HG03521 (cell line): ENCODE results near the gene PDE6A.
"Not testable (repeated sequence)": the region's sequence is repeated elsewhere in the genome, so short reads cannot be mapped to it uniquely, and the experiment has no call there.

Source experiments
- ATAC-seq: cut with Tn5 transposase; IDR thresholded peaks from one replicate; pipeline ENCODE4 v1.9.1; 2021; ENCODE audit warnings: mild to moderate bottlenecking, moderate library complexity; ENCODE audit not compliant: unreplicated experiment

Gene PDE6A

DNA sequence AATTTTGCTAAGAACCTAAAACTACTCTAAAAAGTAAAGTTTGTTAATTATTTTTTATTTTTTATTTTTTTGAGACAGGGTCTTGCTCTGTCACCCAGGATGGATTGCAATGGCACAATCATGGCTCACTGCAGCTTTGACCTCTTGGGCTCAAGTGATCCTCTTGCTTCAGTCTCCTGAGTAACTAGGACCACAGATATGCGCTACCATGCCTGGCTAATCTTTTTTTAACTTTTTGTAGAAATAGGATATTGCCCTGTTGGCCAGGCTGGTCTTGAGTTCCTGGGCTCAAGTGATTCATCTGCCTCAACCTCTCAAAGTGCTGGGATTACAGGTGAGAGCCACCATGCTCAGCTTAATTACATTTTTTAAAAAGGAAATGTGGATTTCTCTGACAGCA, 45.8 kb downstream of the PDE6A start:
- no peak for ATAC-seq

DNA sequence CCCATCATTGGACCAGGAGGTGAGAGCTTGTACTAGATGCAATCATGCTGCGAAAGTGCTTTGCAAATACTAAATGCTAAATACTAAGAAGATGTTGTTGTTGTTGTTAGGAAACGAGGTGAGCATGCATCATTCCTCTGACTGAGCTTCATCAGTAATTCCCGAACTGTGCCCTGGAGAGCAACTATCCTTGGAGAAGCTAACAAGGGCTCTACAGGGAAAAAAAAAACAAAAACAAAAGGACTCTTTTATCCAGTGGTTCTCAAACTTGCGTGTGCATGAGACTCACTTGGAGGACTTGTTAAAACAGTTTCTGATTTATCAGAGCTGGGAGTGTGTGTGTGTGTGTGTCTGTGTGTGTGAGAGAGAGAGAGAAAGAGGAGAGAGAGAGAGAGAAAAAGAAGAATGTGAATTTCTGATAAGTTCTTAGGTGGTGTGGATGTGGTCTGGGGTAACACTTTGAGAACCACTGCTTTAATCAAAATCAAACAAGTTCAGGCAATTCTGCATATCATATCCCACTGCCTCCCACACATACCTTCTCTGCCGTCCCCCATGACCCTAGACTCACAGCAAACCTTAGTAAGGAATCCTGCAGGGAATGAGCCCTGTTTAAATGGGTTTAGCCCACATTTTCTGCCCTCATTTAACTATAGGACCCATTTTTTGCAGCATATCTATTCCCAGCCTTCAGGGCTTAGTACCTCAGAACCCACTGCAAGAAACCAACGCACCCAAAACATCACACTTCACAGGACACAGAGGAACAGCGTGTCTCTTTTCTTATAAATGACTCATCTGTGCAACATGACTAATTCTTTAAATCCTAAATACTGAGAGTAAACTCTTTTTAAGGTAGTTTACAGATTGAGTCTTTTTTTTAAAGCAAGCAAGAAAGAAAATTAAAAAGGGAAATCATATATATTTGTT, 48.9 kb downstream of the PDE6A start:
- ATAC-seq, result no peak

DNA sequence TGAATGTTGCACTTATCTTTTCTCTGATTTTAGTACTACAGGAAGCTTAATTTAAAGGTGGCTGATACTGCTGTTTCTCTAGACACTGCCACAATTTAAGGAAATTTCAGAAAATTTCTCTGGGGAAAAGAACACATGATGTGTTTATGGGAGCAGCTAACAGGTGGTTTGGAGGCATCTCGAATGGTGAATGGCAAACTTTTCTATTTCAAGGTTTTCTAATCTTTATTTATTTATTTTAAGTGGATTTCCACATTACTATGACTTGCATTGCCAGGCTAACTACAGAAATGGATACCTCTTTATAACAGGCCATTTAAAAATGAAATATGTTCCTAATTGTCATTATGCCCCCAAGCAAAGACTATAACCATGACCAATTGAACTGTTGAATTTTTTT, 50.4 kb downstream of the PDE6A start:
- no peak for ATAC-seq

DNA sequence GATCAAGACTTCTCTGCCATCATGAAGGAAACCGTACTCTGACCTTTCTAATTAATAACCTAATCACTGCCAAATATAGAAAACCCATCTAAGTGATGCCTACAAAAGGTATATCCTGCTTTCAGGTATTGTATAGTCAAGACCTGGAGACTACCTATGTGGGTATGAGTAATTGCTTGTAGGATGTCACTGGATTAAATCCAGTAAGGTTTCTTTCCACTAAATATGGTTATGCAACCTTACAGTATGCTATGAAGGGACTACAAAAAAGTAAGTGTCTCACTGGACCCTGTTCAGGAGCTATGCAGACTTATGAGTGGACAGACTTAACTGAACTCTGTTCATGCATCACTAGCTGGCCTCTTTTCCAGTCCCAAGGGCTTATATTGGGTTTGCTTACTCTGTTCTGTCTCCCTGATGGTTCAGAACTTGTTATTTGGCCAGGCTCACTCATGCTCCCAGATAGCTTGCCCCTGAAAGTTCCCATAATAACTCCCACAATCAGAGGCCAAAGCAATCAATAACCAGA, 51.1 kb downstream of the PDE6A start:
- no peak for ATAC-seq

DNA sequence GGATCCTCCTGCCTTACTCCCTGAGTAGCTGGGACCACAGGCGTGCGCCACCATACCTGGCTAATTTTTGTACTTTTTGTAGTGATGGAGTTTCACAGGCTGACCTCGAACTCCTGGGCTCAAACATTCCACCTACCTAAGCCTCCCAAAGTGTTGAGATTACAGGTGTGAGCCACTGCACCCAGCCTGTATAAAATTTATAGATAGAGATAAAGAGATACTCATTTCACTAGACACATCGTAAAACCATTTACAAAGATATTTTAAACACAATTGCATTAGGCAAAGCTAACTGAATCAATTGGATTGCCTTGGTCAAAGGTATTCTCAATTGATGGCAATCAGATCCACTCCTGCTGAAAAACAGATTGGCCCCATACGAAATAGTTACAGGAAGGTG, 52.0 kb downstream of the PDE6A start:
- no peak for ATAC-seq

DNA sequence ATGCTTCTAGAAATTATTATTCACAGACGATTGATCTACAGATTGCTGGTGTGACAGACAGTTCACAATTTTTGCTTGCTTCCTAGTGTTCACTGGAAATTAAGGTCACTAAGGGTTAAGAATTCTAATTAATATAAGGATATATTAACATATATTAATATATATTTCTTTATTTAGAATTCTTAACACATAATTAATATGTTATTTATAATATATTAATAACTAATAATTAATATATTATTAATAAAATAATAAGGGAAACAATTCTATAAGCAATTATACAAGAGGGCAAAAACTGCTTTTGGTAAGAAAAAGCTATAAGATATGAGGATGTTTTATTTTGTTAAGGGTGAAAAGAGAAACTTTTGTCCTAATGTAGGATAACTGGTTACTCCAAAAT, 56.3 kb downstream of the PDE6A start:
- ATAC-seq, result no peak

DNA sequence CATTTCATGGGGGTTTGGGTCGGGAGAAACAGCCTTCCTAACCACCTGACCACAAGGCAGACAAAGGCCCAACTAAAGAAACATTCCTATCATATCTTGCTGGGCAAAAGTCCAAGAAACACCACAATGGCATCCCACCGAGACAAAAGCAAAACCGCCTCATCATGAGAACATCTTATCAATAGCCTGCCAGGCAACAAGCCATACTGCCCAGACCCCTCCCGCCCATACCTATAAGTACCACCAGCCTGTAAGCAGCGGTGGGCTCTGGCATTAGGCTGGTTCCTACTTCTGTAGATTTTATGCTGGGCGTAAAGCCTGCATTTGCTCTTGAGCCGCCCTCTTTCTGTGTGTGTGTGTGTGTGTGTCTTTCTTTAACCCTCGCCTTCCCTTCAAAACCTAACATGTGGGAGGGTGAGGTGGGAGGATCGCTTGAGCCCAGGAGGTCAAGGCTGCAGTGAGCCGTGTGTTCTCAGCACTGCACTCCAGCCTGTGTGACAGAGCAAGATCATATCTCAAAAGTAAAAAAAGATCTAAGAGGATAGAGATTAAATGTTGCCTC, 56.9 kb downstream of the PDE6A start:
- ATAC-seq, result no peak

DNA sequence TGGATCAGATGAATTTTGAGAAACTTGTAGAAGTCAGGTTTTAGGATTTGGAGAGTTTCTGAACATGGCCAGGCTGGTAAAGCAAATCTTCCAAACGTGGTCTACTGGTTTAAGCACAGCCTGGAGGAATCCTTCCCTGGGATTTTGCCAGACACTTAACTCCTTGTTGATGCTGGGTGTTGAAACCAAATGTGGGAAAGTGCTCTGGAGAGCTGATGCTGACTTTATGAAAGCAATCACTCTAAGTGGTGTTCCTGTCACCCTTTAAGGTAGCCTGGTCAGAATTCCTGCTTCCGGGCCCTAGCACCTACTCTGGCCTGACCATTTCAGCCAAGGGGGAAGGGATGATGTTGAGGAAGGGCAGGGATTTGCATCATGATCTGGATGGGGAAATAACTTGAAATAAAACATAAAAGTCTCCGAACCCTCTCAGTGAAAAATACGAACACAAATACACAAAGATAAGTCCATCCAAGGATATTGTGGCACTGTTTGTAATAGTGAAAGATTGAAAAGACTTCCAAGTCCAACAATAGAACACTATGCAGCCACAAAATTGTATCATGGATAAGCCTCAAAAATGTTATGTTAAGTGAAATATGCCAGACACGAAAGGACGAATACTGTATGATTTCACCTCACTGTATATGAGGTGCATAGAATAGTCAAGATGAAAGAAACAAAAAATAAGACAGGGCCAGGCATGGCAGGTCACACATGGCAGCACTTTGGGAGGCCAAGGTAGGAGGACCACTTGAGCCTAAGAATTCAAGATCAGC, 57.7 kb downstream of the PDE6A start:
- ATAC-seq, result no peak

DNA sequence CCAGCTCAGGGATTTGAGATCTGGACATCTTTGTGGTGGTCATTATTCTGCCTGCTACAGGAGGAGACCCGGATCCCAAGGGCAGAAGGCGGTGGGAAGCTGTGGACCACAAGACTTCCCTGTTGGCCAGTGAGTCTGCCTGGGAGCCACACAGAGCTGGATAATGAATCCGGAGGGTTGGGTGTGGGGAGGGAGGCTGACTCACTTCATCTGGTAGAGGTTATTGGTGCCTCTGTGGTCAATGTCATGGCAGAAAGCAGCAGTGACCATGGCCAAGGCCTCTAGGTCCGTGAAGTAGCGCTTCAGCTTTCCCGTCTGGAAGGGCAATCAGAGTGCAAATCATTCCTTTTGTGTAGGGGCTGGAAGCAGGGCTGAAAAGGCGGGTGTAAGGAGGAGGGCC, 58.5 kb downstream of the PDE6A start:
- ATAC-seq, result no peak

DNA sequence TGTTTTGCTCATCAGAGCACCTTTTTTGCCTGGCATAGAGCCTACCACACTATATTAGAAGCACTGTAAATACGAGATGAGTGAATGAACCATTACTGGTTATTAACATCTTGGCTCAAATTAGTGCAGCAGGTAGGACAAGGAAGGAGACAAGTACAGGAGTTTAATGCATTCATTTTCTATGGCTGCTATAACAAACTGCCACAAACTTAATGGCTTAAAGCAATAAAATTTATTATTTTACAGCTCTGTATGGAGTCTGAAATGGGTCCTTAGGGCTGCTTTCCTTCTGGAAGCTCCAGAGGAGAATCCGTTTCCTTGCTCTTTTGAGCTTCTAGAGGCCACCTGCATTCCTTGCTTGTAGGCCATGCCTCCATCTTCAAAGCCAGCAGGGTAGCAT, 59.1 kb downstream of the PDE6A start:
- no peak for ATAC-seq

DNA sequence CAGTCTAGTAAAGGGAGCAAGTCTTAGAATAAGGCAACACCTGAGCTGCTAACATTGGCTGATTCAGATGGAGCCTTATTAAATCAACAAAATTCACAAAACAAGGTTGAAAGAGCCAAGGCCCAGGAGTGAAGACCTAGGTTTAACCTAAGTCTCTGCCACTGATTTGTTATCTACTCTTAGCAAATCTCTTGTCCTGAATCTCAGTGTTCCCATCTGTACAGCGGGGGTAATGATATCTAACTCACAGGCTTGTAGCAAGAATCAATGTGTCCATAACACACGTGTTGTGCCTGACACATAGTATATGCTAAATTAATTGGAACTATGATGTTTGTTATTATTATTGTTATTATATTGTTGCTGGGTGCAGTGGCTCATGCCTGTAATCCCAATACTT, 61.0 kb downstream of the PDE6A start:
- no peak for ATAC-seq

DNA sequence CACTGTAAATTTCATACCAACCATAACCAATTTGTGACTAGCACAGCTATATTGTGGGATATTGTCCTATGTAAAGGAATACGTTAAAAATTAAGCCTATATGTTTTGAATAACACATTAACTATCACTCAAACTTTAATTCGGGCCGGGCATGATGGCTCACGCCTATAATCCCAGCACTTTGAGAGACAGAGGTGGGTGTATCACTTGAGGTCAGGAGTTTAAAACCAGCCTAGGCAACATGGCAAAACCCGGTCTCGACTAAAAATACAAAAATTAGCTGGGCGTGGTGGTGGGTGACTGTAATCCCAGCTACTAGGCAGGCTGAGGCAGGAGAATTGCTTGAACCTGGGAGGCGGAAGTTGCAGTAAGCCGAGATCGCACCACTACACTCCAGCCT, 62.0 kb downstream of the PDE6A start:
- ATAC-seq, result not testable (repeated sequence)

DNA sequence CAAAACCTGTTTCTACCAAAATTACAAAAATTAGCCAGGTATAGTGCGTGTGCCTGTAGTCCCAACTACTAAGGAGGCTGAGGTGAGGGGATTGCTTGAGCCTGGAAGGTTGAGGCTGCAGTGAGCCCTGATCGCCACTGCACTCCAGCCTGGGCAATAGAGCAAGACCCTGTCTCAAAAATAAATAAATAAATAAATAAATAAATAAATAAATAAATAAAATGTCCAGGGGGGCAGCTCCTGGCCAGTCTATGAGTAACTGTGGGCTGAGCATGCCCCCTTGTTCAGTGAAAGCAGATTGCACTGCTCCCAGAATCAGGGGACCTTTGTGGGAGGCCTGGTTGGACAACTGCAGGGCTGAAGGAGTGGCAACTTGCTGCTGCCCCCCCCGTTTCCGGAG, 62.7 kb downstream of the PDE6A start:
- no peak for ATAC-seq

DNA sequence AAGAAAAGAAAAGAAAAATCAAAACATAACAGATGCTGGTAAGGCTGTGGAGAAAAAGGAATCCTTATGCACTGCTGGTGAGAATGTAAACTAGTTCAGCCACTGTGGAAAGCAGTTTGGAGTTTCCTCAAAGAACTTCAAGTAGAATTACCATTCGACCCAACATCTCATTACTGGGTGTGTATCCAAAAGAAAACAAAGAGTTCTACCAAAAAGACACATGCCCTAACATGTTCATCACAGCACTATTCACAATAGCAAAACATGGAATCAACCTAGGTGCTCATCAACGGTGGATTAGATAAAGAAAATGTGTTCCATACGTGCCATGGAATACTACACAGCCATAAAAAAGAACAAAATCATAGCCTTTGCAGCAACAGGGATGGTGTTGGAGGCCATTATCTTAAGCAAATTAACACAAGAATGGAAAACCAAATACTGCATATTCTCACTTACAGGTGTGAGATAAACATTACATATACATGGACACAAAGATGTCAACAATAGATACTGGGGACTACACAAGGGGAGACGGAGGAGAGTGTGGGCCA, 63.4 kb downstream of the PDE6A start:
- ATAC-seq, result no peak

DNA sequence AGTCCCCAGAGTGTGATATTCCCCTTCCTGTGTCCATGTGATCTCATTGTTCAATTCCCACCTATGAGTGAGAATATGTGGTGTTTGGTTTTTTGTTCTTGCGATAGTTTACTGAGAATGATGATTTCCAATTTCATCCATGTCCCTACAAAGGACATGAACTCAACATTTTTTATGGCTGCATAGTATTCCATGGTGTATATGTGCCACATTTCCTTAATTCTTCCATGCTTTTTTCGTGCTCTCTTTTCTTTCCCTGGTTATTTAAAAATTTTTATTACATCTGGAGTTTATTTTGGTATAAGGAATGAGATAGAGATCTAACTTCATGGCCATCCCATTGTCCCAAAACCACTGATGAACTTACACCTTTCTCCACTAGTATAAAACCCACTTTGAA, 65.0 kb downstream of the PDE6A start:
- not testable (repeated sequence) for ATAC-seq

DNA sequence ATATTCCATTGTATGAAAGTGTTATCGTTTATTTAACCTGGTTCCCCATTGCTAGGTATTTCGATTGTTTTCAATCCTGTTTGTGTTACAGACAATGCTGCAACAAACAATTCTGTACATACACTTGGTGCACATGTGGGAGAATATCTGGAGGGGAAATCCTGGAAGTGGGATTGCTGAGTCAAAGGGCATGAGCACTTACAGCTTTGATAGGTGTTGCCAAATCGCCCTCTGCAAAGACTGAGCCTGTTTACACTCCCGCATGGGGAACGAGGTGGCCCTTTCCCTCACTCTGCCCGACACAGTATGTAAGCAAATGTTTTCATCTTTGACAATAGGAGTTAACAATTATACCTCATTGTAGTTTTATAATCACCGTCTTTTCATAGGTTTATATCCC, 66.2 kb downstream of the PDE6A start:
- no peak for ATAC-seq

DNA sequence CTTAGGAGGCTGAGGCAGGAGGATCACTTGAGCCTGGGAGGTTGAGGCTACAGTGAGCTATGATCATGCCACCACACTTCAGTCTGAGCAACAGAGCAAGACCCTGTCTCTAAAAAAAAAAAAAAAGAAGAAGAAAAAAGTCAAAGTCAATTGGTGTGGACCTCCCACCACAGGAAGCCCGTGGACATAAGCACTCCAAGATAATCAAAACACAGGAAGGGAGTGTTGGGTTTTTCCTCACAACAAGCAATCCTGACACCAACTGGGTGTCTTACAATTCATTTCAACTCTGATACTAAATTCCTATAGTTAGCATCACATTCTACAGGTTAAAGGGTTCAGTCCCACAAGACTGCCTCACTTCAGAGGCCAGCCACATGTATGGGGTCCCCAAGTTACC, 70.7 kb downstream of the PDE6A start:
- no peak for ATAC-seq

DNA sequence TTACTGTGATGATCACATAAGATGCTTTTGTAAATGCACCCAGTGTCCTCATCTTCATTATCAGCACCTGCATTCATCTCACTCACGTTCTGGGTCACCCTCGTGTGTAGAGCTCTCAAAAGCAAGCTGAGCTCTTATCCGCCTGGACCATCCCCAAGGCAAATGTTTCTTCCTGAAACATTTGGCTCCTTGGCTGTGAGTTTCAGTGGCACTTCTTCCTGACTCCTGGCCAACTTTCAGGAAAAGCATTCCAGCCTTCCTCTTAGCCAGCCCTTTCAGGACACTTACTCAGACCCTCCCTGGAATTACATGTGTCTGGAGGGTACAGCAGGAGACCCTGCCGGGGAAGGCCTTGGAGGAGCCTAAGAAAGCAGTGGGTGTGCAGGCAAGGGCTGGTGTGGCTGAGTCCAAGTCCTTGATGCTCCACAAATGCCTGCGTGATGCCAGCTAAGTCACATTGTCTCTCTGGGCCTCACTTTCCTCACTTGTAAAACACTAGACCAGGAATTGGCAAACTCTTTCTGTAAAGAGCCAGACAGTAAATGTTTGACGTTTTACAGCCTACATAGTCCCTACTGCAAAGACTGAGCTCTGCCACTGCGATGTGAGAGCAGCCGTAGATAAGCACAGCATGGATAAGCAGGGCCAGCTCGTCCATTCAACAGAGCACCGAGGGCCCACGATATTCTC, 72.1 kb downstream of the PDE6A start:
- no peak for ATAC-seq

DNA sequence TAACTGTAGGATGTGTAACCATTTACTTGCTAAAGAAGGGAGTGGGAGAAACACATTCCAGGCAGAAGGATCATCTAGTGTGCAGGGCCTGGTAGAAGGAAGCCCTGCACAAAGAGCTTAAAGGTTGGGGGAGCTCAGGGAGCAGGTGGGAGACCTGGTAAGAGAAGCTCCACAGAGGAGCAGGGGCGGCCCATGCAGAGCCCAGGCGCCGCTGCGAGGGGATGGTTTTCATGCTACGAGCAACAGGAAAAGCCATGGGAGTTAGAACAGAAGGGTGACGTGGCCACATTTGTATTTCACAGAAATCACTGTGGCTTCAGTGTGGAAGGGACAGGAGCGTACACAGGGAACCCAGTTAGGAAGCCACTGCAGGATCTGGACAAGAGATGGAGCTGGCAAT, 73.1 kb downstream of the PDE6A start:
- no peak for ATAC-seq

DNA sequence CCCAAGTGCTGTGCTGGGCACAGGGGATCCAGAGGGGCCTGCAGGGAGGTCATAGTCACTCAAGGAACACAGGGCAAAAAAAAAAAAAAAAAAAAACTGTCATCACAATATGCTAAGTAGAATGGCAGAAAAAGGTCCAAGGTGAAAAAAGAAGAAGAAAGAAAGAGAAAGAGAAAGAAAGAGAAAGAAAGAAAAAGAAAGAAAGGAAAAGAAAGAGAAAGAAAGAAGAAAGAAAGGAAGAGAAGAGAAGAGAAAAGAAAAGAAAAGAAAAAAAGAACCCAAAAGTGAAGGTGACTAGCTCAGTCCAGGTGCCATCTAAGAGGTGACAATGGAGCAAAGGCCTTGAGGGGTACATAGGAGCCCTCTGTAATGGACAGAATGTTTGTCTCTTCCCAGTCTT, 73.9 kb downstream of the PDE6A start:
- ATAC-seq, result no peak

DNA sequence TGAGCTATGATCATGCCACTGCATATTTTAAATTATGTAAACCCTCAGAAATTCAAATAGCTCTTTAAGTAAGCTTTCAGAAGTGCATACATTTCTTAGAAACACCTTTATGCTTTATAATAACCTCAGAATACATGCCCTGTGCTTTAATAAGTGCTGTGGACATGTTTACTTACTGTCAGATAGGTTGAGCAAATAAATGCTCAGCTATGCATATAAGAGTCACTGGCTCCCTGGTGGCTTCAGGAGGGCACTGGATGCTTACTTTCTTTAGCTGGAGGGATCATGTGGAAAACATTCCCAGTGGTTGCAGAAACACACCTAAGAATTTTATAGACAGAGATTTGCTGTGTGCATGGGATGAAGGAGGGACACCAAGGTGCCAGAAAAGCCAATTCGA, 74.4 kb downstream of the PDE6A start:
- no peak for ATAC-seq
